GM19328 (cell line): Measurements from ENCODE around the gene AMN.
"Not testable (repeated sequence)": the region's sequence is repeated elsewhere in the genome, so short reads cannot be mapped to it uniquely, and the experiment has no call there.

ENCODE experiments used
- ATAC-seq: cut with Tn5 transposase; IDR thresholded peaks from one replicate; pipeline ENCODE4 v1.9.1; 2021; ENCODE audit warnings: mild to moderate bottlenecking, moderate library complexity; ENCODE audit not compliant: unreplicated experiment

The AMN gene

DNA sequence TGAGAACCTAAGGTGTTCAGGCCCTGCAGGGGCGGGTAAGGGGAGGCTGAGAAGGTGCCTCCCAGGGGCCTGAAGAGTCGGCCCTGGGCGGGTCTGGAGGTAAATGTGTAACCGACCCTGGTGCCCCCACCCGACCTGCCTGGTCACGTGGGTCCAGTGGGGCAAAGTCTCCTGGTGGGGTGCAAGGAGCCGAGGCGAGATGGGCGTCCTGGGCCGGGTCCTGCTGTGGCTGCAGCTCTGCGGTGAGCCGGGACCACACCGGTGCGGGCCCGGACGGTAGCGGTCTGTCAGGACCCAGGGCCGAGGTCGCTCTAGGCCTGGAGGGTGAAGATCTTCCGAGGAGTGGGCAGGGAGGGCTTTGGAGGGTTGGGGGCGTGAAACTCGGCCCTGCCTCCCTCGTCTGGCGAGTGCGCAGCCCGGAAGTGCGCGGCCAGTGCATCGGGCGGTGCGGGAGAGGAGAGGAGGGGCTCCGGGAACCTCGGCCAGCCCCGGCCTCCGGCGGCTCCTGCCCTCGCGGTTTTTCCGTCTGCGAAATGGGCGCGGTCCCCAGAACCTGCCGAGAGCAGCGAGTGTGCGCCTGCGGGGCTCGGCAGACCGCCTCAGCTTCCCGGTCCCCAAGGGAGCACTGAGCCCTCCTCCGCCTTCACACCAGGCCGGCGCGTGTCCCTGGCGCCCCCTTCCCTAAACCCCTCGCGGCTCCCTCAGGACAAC is at the start of gene AMN:
AMN (plus strand) TSS at position 174 of the 711 bp plus-strand sequence; CDS start at position 200, 26 bp downstream.
- ATAC-seq: no peak

DNA sequence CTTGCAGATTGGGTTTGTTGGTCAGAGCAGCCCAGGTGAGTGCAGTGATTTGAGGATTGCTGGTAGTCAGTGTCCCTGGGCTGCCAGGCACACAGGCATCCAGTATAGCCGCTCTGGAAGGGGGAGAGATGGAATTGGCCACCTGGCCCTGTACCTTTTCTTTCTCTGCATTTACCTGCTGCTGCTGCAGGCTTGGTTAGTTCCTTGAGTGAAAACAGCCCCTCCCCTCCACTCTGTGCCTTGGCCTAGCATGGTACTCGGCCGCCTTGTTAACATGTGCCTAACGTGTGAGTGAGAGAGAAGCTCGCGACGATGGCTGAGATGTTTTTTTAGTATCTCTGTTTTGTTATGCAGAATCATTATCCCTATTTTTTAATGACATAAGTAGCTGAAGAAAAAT is 49.3 kb upstream of the AMN start:
- no peak for ATAC-seq

DNA sequence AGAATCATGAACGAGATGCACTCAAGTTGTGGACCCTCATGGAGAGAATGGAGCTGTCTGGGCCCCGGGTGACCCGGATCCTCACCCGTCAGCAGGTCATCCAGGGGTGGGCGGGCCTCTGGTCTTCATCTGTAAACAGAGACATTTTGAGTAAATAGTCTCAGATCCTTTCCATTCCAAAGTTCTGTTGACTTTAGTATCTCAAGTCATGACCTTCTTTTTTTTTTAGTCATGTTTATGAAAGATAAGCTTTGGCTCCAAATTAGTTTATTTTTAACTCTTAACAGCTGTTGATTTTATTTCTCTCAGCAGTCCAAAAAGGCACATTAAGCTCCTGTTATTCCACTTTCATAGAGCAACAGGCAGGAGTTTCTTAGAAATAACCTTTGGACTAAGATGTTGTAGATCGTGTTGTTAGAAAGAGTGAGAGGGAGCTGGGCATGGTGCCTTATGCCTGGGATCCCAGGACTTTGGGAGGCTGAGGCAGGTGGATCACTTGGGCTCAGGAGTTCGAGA is 48.9 kb upstream of the AMN start:
- ATAC-seq: no peak

GRCh38 chr14:102875652-102876051 is 46.8 kb upstream of the AMN start:
- no peak for ATAC-seq

DNA sequence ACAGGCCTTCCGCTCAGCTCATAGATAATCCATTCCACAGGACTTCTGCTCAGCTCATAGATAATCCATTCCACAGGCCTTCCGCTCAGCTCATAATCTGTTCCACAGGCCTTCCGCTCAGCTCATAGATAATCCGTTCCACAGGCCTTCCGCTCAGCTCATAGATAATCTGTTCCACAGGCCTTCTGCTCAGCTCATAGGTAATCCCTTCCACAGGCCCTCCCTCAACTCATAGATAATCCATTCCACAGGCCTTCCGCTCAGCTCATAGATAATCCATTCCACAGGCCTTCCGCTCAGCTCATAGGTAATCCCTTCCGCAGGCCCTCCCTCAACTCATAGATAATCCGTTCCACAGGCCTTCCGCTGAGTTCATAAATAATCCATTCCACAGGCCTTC is 45.0 kb upstream of the AMN start:
- ATAC-seq: not testable (repeated sequence)

DNA sequence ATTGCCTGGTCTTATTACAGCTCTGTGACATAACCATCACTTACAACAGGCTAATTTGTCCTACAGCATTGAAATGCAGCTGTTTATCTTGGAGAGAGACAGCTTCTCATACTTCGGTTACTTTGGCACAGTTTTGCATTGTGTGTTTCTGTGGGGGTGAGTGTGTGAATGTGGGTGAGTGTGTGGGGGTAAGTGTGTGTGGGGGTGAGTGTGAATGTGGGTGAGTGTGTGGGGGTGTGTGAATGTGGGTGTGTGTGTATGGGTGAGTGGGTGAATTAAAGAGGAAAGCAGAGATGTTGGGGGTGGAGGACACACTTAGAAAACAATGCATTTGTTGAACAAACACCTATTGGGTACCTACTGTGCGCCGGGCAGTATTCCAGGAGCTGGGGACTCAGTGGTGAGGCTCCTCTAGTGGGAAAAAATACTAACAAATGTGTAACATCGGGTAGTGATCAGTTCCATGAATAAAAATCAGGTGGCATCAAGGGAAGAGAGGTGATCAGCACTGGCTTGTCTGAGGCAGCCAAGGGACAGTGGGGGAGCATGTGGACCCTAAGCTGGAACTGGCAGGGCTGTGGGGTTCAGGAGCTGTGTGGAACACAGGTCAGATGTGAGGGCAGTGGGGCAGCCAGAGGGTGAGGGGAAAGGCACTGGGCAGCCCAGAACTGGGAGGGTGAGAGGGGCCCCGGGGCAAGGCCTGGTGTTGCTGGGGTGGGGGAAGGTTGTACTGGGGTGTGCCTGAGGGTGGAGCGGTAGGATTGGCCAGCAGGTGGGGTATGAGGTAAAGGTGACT is 44.1 kb upstream of the AMN start:
- ATAC-seq: no peak

DNA sequence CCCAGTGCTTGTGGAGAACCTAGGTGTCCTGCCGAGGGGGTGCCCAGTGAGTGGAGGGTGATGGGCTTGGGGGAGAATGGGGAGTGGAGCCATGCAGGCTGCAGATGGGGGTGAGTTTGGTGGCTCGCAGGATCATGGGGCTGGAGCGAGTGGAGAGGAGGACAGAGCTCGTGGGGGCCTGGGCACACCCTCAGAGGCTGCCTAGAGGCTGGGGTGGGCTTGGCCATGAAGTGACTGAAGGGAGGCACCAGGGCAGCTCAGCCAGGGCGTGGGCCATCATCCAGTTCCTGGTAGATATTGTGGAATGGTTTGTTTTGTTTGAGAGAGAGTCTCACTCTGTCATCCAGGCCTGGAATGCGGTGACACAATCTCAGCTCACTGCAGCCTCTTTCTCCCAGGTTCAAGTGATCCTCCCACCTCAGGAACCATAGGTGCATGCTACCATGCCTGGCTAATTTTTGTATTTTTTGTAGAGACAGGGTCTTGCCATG is 43.4 kb upstream of the AMN start:
- ATAC-seq: no peak

- ATAC-seq: no peak
These were observed 40.1 kb upstream of the AMN start for GRCh38 chr14:102882226-102882906.

- no peak for ATAC-seq
These were observed 39.3 kb upstream of the AMN start for GRCh38 chr14:102883089-102883541.

GRCh38 chr14:102883554-102883953 is 38.9 kb upstream of the AMN start:
- ATAC-seq: no peak

DNA sequence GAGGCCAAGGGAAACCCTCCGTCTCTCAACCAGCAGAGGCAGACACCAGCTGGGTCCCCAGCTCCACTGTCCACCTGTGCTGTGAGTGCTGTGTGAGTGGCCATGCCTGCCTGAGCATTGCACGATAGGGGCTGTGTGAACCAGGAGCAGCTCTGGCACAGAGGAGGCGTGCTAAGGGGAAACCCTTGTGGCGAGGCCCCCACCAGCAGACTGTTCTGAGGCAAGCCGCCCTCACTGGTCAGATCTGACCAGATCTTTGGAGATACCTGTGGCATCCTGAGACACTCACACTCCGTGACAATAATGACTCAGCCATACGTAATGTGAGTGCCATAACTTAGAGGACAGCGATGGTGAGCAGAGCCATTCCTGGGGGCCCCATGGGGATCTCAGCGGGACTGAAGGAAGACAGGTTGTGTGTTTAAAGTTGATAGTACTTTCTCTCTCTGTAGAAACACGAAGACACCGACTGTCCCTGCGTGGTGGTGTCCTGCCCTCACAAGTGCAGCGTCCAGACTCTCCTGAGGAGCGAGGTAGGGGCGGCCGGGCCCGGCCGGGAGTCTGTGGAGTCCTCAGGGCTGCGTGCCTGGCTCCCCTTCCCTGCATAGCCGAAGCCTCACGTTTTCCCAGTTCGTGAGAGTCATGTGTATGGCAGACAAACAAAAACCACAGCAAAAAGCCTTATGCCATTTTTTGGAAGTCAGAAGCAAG is 36.6 kb upstream of the AMN start:
- ATAC-seq: no peak

- no peak for ATAC-seq
These were observed 33.7 kb upstream of the AMN start for GRCh38 chr14:102888748-102889147.

DNA sequence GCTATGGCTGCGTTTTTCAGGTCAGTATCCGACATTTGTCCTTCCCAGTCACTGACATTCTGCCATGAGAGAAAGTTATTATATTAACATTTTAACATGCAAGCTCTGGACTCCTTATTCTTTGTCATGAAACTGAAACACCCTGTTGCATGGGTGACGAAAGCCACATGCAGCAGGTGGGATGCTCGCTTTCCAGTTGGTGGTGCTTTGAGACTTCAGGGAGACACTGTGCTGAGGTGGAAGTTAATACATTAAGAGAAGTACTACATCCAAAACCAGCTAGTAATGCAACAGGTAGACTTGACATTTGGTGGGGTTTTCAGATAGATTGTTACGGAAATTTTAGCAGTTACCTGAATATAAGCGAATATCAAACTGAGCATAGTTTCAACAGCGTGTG is 32.8 kb upstream of the AMN start:
- ATAC-seq: no peak

DNA sequence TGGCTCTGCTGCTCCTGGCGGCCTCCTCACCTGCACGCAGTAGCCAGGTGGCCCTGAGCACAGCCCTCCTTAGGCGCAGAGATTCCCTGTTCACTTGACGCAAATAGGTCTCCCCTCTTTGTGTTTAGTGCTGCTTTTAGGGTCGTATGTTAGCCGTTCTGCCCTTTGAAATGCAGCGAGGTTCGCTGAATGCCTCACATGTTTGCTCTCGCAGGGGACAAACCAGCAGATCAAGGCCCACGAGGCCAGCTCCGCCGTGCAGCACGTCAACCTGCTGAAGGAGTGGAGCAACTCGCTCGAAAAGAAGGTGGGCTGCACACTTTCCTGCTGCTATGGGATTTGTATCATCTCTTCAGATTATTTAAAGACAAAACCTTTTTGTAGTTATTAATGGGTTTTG is 31.4 kb upstream of the AMN start:
- ATAC-seq: no peak

GRCh38 chr14:102891556-102891955 is 30.9 kb upstream of the AMN start:
- no peak for ATAC-seq

- no peak for ATAC-seq
These were observed 29.8 kb upstream of the AMN start for GRCh38 chr14:102892651-102893050.

- ATAC-seq: no peak
These were observed 29.0 kb upstream of the AMN start for GRCh38 chr14:102893452-102893851.

DNA sequence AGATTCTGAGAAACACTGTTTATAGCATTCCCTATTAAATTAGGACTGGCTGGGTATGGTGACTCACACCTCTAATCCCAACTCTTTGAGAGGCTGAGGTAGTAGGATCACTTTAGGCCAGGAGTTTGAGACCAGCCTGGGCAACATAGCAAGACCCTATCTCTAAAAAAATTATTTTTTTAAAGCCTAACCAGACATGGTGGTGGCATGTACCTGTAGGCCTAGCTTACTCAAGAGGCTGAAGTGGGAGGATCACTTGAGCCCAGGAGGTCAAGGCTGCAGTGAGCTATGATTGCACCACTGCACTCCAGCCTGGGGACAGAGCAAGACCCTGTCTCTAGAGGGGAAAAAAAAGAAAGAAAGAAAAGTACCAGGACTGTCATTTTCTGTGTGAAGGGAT is 25.7 kb upstream of the AMN start:
- not testable (repeated sequence) for ATAC-seq

- ATAC-seq: no peak
These were observed 25.0 kb upstream of the AMN start for GRCh38 chr14:102897299-102898027.

DNA sequence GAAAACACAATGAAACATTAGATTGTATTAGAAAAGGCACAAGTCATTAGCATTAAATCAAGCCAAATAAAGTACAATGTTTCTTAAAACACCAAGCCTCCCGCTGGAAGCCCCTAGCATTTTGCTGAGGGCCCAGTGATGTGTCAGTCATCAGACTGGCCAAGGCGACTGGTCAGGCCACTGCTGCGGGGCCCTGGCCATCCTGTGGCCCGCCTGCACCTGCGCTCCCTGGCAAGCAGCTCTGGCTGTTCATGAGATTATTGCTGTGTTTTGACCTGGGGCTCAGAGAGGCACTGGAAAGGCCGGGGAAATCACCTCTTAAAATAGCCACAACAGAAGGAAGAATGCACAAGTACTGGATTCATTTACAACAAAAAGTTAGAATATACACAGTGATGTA is 24.2 kb upstream of the AMN start:
- no peak for ATAC-seq
